H7 (cell line): ENCODE data around the gene FBXL7. TPM values are rescaled to one million over a fixed set of nuclear protein-coding genes. Genes with fewer than 3 reads are reported as not detected.
"Not testable (repeated sequence)": the region's sequence is repeated elsewhere in the genome, so short reads cannot be mapped to it uniquely, and the experiment has no call there.

Experiments
- DNase-seq: peaks from one replicate; pipeline ENCODE4 v3.0.0; 2012
- H3K27me3 ChIP-seq: 2 replicates; pipeline ENCODE4 v1.6.0; 2011; ENCODE audit warnings: mild to moderate bottlenecking, low read length; ENCODE audit not compliant: control insufficient read depth, insufficient read depth
- H3K36me3 ChIP-seq: replicated peaks from 2 replicates; pipeline ENCODE4 v1.5.1; 2011; ENCODE audit warnings: low read length; ENCODE audit not compliant: control insufficient read depth, insufficient read depth
- H3K4me3 ChIP-seq: 2 replicates; pipeline ENCODE4 v1.5.1; 2011; ENCODE audit warnings: low read depth, mild to moderate bottlenecking, control low read depth, low read length, moderate library complexity; ENCODE audit not compliant: insufficient read depth
- total RNA-seq: library from RNA; depleted of rRNA; stranded (reverse); fragments of >200 nt; shearing (Covaris generic); gene quantifications from 2 replicates; pipeline ENCODE4 v1.2.3, GENCODE V29; 2014

FBXL7 gene
- total RNA-seq, 1 experiment from 2014 or later, result 7.5 TPM

GRCh38 chr5:15850939-15851341 lies 351.0 kb downstream of the FBXL7 start:
- Histone ChIP-seq H3K36me3 (no peaks in the 10 kb centered on the region), H3K4me3 (no peak overlapping the region), H3K27me3 (no peaks in the 10 kb centered on the region)
- DNase-seq, result no peak

GRCh38 chr5:15852217-15852616 lies 352.2 kb downstream of the FBXL7 start:
- no peak for DNase-seq
- Histone ChIP-seq H3K4me3 (no peak overlapping the region), H3K36me3 (no peaks in the 10 kb centered on the region), H3K27me3 (no peaks in the 10 kb centered on the region)

- Histone ChIP-seq H3K36me3 (no peaks in the 10 kb centered on the region), H3K27me3 (no peaks in the 10 kb centered on the region), H3K4me3 (no peak overlapping the region)
- DNase-seq, result no peak
Measured at GRCh38 chr5:15852949-15853348, 353.0 kb downstream of the FBXL7 start.

- no peaks in the 10 kb centered on the region for H3K36me3 ChIP-seq
- no peak for DNase-seq
- H3K27me3 ChIP-seq, result no peaks in the 10 kb centered on the region
- no peak overlapping the region for H3K4me3 ChIP-seq
Measured at GRCh38 chr5:15858326-15858725, 358.3 kb downstream of the FBXL7 start.

- Histone ChIP-seq H3K27me3 (no peaks in the 10 kb centered on the region), H3K36me3 (no peaks in the 10 kb centered on the region), H3K4me3 (no peak overlapping the region)
- no peak for DNase-seq
Measured at GRCh38 chr5:15864536-15865215, 364.7 kb downstream of the FBXL7 start.

- not testable (repeated sequence) for DNase-seq, H3K27me3 ChIP-seq, H3K4me3 ChIP-seq, H3K36me3 ChIP-seq
Measured at GRCh38 chr5:15872259-15872658, 372.3 kb downstream of the FBXL7 start.

- no peak for DNase-seq
- H3K36me3 ChIP-seq, result no peaks in the 10 kb centered on the region
- H3K4me3 ChIP-seq, result no peak overlapping the region
- no peaks in the 10 kb centered on the region for H3K27me3 ChIP-seq
Measured at GRCh38 chr5:15877914-15878313, 377.9 kb downstream of the FBXL7 start.

- Histone ChIP-seq H3K27me3 (no peaks in the 10 kb centered on the region), H3K4me3 (no peak overlapping the region), H3K36me3 (no peaks in the 10 kb centered on the region)
- DNase-seq, result no peak
Measured at GRCh38 chr5:15880201-15880600, 380.2 kb downstream of the FBXL7 start.

- no peak for DNase-seq
- no peak overlapping the region for H3K4me3 ChIP-seq
- no peaks in the 10 kb centered on the region for H3K36me3 ChIP-seq
- no peaks in the 10 kb centered on the region for H3K27me3 ChIP-seq
Measured at GRCh38 chr5:15885156-15885555, 385.2 kb downstream of the FBXL7 start.

- Histone ChIP-seq H3K4me3 (no peak overlapping the region), H3K27me3 (no peaks in the 10 kb centered on the region), H3K36me3 (no peaks in the 10 kb centered on the region)
- DNase-seq, result no peak
Measured at GRCh38 chr5:15886156-15886555, 386.2 kb downstream of the FBXL7 start.

- no peaks in the 10 kb centered on the region for H3K27me3 ChIP-seq
- no peaks in the 10 kb centered on the region for H3K36me3 ChIP-seq
- DNase-seq, result no peak
Measured at GRCh38 chr5:15887093-15887492, 387.1 kb downstream of the FBXL7 start.

GRCh38 chr5:15889001-15889400 lies 389.0 kb downstream of the FBXL7 start:
- no peaks in the 10 kb centered on the region for H3K27me3 ChIP-seq
- no peak overlapping the region for H3K4me3 ChIP-seq
- DNase-seq, result no peak
- no peaks in the 10 kb centered on the region for H3K36me3 ChIP-seq

More at GRCh38 chr5:15887093-15887492, 387.1 kb downstream of the FBXL7 start:
- no peak overlapping the region for H3K4me3 ChIP-seq

- Histone ChIP-seq H3K4me3 (no peak overlapping the region), H3K27me3 (no peaks in the 10 kb centered on the region), H3K36me3 (no peaks in the 10 kb centered on the region)
- no peak for DNase-seq
Measured at GRCh38 chr5:15893866-15894265, 393.9 kb downstream of the FBXL7 start.

- no peak overlapping the region for H3K4me3 ChIP-seq
- H3K36me3 ChIP-seq, result no peaks in the 10 kb centered on the region
- no peak for DNase-seq
- no peaks in the 10 kb centered on the region for H3K27me3 ChIP-seq
Measured at GRCh38 chr5:15897656-15898055, 397.7 kb downstream of the FBXL7 start.

- H3K27me3 ChIP-seq, result no peaks in the 10 kb centered on the region
- no peaks in the 10 kb centered on the region for H3K36me3 ChIP-seq
Measured at GRCh38 chr5:15898641-15899040, 398.7 kb downstream of the FBXL7 start.

GRCh38 chr5:15899481-15899880 lies 399.5 kb downstream of the FBXL7 start:
- DNase-seq, result no peak
- no peak overlapping the region for H3K4me3 ChIP-seq
- no peaks in the 10 kb centered on the region for H3K27me3 ChIP-seq
- no peaks in the 10 kb centered on the region for H3K36me3 ChIP-seq

More at GRCh38 chr5:15898641-15899040, 398.7 kb downstream of the FBXL7 start:
- no peak for DNase-seq
- H3K4me3 ChIP-seq, result no peak overlapping the region
